Esophagus muscularis mucosa (tissue), 4 donors: ENCODE results near the gene ZNF662. TPM values are rescaled to one million over a fixed set of nuclear protein-coding genes. Genes with fewer than 3 reads are reported as not detected.

Experiments
- DNase-seq: peaks from one replicate; pipeline ENCODE4 v3.0.0-alpha.2; 2017; ENCODE audit errors: extremely low spot score
- H3K27ac ChIP-seq, 4 donors: fragments of 200-600 bp; sonication (generic); replicated peaks in 1 of 4; 1 replicate in 3 of 4; 2 replicates in 1 of 4; pipeline ENCODE4 v1.5.1; 2016 to 2019; ENCODE audit warnings: mild to moderate bottlenecking in 1 of 4
- H3K27me3 ChIP-seq, 4 donors: fragments of 200-600 bp; sonication (generic); one replicate each; pipeline versions ENCODE4 v1.5.1 to v1.6.0; 2016 to 2019
- H3K36me3 ChIP-seq, 4 donors: fragments of 200-600 bp; sonication (generic); one replicate each; pipeline ENCODE4 v1.5.1; 2016 to 2019
- H3K4me1 ChIP-seq, 4 donors: fragments of 200-600 bp; sonication (generic); one replicate each; pipeline ENCODE4 v1.5.1; 2016 to 2019
- H3K4me3 ChIP-seq, 4 donors: fragments of 200-600 bp; sonication (generic); 1 replicate in 2 of 4; 2 replicates in 2 of 4; pipeline ENCODE4 v1.5.1; 2016 to 2019; ENCODE audit warnings: mild to moderate bottlenecking in 4 of 4, moderate library complexity in 1 of 4
- H3K9me3 ChIP-seq, 4 donors: fragments of 200-600 bp; sonication (generic); 1 replicate in 3 of 4; 2 replicates in 1 of 4; pipeline ENCODE4 v1.5.1; 2016 to 2019
- EP300 ChIP-seq: sonication (generic); formaldehyde crosslinking; IDR thresholded peaks from one replicate; pipeline ENCODE4 v1.6.1; 2017; ENCODE audit warnings: antibody characterized with exemption
- POLR2A ChIP-seq: fragments of 450-650 bp; IDR thresholded peaks from one replicate; pipeline ENCODE4 v1.6.1; 2017; ENCODE audit warnings: antibody characterized with exemption, moderate library complexity, mild to moderate bottlenecking, low read depth
- POLR2AphosphoS5 ChIP-seq, 2 donors: sonication (generic); formaldehyde crosslinking; IDR thresholded peaks; one replicate each; pipeline ENCODE4 v1.6.1; 2017; ENCODE audit warnings: antibody characterized with exemption in 2 of 2
- WGBS: methylation state at CpG from one replicate; pipeline ENCODE4 v1.1.5; 2018; 5-methylcytosine and 5-hydroxymethylcytosine counted together
- intact Hi-C: fragments of 100-400 bp; cut with DNase I; formaldehyde crosslinking; loops from one replicate; pipeline ENCODE4 v1.15.1; 2023
- total RNA-seq, 4 donors: library from RNA; depleted of rRNA; stranded (reverse); fragments of >200 nt; gene quantifications; one replicate each; pipeline versions ENCODE4 v1.1.0 to v1.2.1, GENCODE V29; 2016
- TF ChIP-seq, protein P1 (sequence below), 3 experiments: fragments of 200-600 bp in 2 of 3; fragments of 450-650 bp in 1 of 3; sonication (generic) in 2 of 3; IDR thresholded peaks; one replicate each; pipeline ENCODE4 v1.5.1; 2017 to 2019; ENCODE audit warnings: antibody characterized with exemption in 3 of 3, mild to moderate bottlenecking in 2 of 3, moderate library complexity in 1 of 3

Gene ZNF662
- total RNA-seq, 4 donors from 2014 or later, result 4.0 to 11.6 (median 5.3) TPM

GRCh38 chr3:42935472-42935871 lies 29.5 kb downstream of the ZNF662 start:
- H3K27ac ChIP-seq, result no peak overlapping the region
- H3K9me3 ChIP-seq, result no peaks in the 10 kb centered on the region
- no peak for DNase-seq
- no peaks in the 10 kb centered on the region for H3K27me3 ChIP-seq
- 75% methylated on average over 1 of the region's 1 CpG for WGBS
- intact Hi-C loops, result no loop called here
- peak overlapping the region in 2 of 4 donors; percentile 49 to 59 for H3K4me3 ChIP-seq
- peaks cover 0 to 2% (median 0%) of the 10 kb centered on the region in 4 donors for H3K36me3 ChIP-seq
- H3K4me1 ChIP-seq, result peaks cover 0 to 5% (median 1%) of the 10 kb centered on the region in 4 donors
- no peak for TF ChIP-seq POLR2A
- no peak for TF ChIP-seq POLR2AphosphoS5 (IDR thresholded peaks at IDR 0.05)
- TF ChIP-seq EP300, result no peak
- TF ChIP-seq, protein P1, sequence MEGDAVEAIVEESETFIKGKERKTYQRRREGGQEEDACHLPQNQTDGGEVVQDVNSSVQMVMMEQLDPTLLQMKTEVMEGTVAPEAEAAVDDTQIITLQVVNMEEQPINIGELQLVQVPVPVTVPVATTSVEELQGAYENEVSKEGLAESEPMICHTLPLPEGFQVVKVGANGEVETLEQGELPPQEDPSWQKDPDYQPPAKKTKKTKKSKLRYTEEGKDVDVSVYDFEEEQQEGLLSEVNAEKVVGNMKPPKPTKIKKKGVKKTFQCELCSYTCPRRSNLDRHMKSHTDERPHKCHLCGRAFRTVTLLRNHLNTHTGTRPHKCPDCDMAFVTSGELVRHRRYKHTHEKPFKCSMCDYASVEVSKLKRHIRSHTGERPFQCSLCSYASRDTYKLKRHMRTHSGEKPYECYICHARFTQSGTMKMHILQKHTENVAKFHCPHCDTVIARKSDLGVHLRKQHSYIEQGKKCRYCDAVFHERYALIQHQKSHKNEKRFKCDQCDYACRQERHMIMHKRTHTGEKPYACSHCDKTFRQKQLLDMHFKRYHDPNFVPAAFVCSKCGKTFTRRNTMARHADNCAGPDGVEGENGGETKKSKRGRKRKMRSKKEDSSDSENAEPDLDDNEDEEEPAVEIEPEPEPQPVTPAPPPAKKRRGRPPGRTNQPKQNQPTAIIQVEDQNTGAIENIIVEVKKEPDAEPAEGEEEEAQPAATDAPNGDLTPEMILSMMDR (IDR thresholded peaks at IDR 0.05), result no peak

DNA sequence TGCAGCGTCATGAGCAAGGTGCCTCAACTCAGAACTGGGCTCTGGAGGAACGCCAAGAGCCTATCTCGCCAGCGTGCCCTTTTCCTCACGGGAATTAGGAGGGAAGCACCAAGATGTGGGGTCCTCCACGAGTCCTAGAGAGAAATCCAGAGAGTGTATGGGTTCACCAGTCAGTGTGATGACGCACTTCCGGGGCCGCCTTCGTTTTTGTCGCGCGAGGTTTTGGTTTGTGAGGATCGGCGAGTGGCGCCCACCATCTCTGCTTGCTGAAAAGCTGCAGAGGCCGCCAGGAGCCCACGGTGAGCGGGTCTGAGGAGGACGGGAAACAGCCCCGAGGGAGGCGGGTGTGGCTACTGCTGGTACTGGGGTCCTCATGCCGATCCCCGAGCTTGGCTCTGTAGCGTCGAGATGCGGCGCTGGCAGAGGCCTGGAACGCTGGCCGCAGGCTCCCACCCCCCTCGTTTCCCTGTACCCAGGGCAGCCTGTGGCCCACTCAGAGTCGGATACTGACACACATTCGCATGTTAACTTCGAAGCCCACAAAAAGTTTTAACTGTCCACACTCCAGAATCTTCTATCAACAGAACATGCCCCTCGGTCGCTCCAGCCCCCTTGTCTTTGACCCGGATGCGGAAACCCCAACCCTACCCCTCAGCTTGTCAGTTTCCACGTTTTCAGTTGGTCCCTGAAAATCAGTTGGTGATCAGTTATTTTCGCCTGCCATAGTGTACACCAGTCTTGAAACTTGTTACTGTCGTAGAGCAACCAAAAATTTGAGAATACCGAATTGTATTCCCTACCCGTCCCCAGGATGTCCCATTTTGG lies 30.4 kb downstream of the ZNF662 start:
- H3K4me3 ChIP-seq, result peak overlapping the region; percentile 36 to 59 (median 48)
- peaks cover 0 to 5% (median 0%) of the 10 kb centered on the region in 4 donors for H3K36me3 ChIP-seq
- no peaks in the 10 kb centered on the region for H3K27me3 ChIP-seq
- WGBS, result 77% methylated on average over 38 of the region's 43 CpGs
- DNase-seq, result no peak
- peaks cover 0 to 5% (median 1%) of the 10 kb centered on the region in 4 donors for H3K4me1 ChIP-seq
- peak in 1 of 2 donors; percentile 21 for TF ChIP-seq POLR2AphosphoS5 (IDR thresholded peaks at IDR 0.05)
- no peak for TF ChIP-seq POLR2A
- no peaks in the 10 kb centered on the region for H3K9me3 ChIP-seq
- H3K27ac ChIP-seq, result peak overlapping the region in 2 of 4 donors; percentile 15 to 44
- intact Hi-C loops, result no loop called here

DNA sequence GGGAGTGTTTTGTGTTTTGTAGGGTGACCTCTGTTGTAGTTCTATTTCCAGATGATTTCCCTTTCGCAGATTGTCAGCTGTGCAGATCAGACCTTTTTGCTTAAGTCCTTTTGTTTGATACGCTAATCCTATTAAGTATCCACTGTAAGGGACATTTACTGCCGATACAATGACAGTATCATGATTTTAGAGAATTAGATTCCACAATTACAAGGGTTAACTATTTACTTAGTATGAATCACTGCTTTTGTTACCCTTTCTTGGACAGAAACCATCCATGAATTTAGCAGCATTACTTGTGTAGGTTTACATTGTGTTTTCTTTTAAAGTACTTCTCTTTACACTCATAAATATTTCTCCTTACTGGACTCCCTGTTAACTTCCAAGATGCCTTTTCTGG lies 31.4 kb downstream of the ZNF662 start:
- no peak for TF ChIP-seq POLR2A
- TF ChIP-seq POLR2AphosphoS5 (IDR thresholded peaks at IDR 0.05), result no peak
- TF ChIP-seq, protein P1 (IDR thresholded peaks at IDR 0.05), result no peak
- TF ChIP-seq EP300, result no peak
- no peak overlapping the region for H3K4me3 ChIP-seq
- no peak for DNase-seq
- peaks cover 0 to 5% (median 1%) of the 10 kb centered on the region in 4 donors for H3K4me1 ChIP-seq
- H3K36me3 ChIP-seq, result peaks cover 0 to 10% (median 0%) of the 10 kb centered on the region in 4 donors
- intact Hi-C loops, result no loop called here
- H3K27ac ChIP-seq, result no peak overlapping the region
- 97% methylated on average over 3 of the region's 3 CpGs for WGBS
- H3K27me3 ChIP-seq, result no peaks in the 10 kb centered on the region
- no peaks in the 10 kb centered on the region for H3K9me3 ChIP-seq

DNA sequence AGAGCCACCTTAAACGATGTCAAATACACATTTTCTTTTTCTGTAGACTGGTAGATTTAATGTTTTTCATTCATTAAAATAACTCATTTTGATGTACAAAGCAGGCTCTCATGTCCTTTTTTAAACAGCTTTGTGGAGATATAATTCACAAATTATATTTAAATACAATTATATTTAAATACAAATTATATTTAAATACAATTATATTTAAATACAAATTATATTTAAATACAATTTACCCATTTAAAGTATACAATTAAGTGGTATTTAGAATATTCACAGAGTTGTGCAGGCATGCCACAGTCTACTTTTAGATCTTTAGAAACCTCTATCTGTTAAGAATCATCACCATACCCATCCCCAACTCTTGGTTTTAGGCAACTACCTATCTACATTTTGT lies 36.8 kb downstream of the ZNF662 start:
- no peak overlapping the region for H3K4me3 ChIP-seq
- peaks cover 0 to 18% (median 3%) of the 10 kb centered on the region in 4 donors for H3K36me3 ChIP-seq
- 84% methylated on average over 1 of the region's 1 CpG for WGBS
- DNase-seq, result no peak
- no peak overlapping the region for H3K27ac ChIP-seq
- no peaks in the 10 kb centered on the region for H3K9me3 ChIP-seq
- TF ChIP-seq POLR2A, result no peak
- TF ChIP-seq EP300, result no peak
- no peak for TF ChIP-seq POLR2AphosphoS5 (IDR thresholded peaks at IDR 0.05)
- TF ChIP-seq, protein P1 (IDR thresholded peaks at IDR 0.05), result no peak
- H3K27me3 ChIP-seq, result no peaks in the 10 kb centered on the region
- no peaks in the 10 kb centered on the region for H3K4me1 ChIP-seq
- intact Hi-C loops, result no loop called here

DNA sequence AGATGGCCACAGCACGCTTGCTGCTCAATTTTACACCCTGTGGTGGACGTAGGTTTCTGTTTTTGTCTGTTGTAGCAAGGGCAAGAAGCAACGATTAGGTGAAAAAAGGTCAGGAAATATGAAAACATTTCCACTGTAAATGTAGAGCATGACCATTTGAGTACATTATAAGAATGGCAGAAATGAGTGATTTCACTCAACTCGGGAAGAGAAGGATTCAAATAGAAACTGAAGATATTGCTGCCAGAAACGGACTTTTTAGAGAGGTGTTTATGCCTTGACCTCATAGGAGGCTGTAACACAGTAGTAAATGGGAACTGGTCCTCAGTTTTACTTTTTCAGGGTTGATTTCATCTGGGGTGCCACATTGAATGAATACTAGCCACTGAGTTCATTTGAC lies 40.1 kb downstream of the ZNF662 start:
- no peaks in the 10 kb centered on the region for H3K4me1 ChIP-seq
- H3K36me3 ChIP-seq, result peaks cover 0 to 13% (median 3%) of the 10 kb centered on the region in 4 donors
- TF ChIP-seq EP300 (no peak), POLR2A (no peak), POLR2AphosphoS5 (IDR thresholded peaks at IDR 0.05) (no peak)
- TF ChIP-seq, protein P1 (IDR thresholded peaks at IDR 0.05), result no peak
- no peak overlapping the region for H3K4me3 ChIP-seq
- WGBS, result 92% methylated on average over 5 of the region's 5 CpGs
- DNase-seq, result no peak
- intact Hi-C loops, result no loop called here
- no peak overlapping the region for H3K27ac ChIP-seq
- no peaks in the 10 kb centered on the region for H3K9me3 ChIP-seq
- H3K27me3 ChIP-seq, result no peaks in the 10 kb centered on the region
